Choroid plexus epithelial cell (primary cell): ENCODE measurements around the gene VMAC.
A peak's percentile ranks its signal among the peaks of the same experiment; 100 is the strongest.

Source experiments
- DNase-seq: peaks from one replicate; pipeline ENCODE4 v3.0.0-alpha.2; 2010; ENCODE audit warnings: low read depth
- H3K4me3 ChIP-seq: 2 replicates; pipeline ENCODE4 v1.5.1; 2011; ENCODE audit warnings: low read depth, mild to moderate bottlenecking, control low read depth, low read length, moderate library complexity
- CTCF ChIP-seq: conservative IDR thresholded peaks from 2 replicates; pipeline ENCODE4 v1.5.1; 2011; ENCODE audit warnings: low read depth, mild to moderate bottlenecking, control low read depth, inconsistent platforms, low read length, moderate library complexity

Gene VMAC

GRCh38 chr19:5900976-5901375 lies 3.7 kb upstream of the VMAC start:
- H3K4me3 ChIP-seq, result no peak overlapping the region
- DNase-seq, result no peak
- no peak for TF ChIP-seq CTCF

GRCh38 chr19:5903056-5903623 lies 1.5 kb upstream of the VMAC start:
- H3K4me3 ChIP-seq, result peak overlapping the region; percentile 100
- no peak for TF ChIP-seq CTCF
- DNase-seq, result peak; percentile 51

GRCh38 chr19:5903624-5904351 lies 884 bp upstream of the VMAC start, which contains the start of gene NDUFA11:
NDUFA11 (minus strand) TSS chr19:5903790; CDS start chr19:5903708, 82 bp downstream.
- peak; percentile 98 for DNase-seq
- no peak for TF ChIP-seq CTCF
- H3K4me3 ChIP-seq, result peak within 1 kb of the TSS; percentile 100

GRCh38 chr19:5905114-5905778 lies 574 bp downstream of the VMAC start:
- DNase-seq, result no peak
- no peak for TF ChIP-seq CTCF
- peak overlapping the region; percentile 85 for H3K4me3 ChIP-seq

- DNase-seq, result no peak
- no peak for TF ChIP-seq CTCF
- H3K4me3 ChIP-seq, result no peak overlapping the region
Observed at GRCh38 chr19:5907241-5907640, 2.6 kb downstream of the VMAC start.

- DNase-seq, result no peak
- H3K4me3 ChIP-seq, result no peak overlapping the region
- no peak for TF ChIP-seq CTCF
Observed at GRCh38 chr19:5908773-5909442, 4.2 kb downstream of the VMAC start.
